Stimulated activated CD4-positive, alpha-beta T cell treated with anti-CD3 and anti-CD28 coated beads, Interleukin-4, amount 100 ng/mL, for 24 hours (primary cell): ENCODE results near the gene RNF17.
"Not testable (repeated sequence)": the region's sequence is repeated elsewhere in the genome, so short reads cannot be mapped to it uniquely, and the experiment has no call there.

Experiments
- DNase-seq: peaks from one replicate; pipeline ENCODE4 v3.0.0-alpha.2; 2020

The RNF17 gene

DNA sequence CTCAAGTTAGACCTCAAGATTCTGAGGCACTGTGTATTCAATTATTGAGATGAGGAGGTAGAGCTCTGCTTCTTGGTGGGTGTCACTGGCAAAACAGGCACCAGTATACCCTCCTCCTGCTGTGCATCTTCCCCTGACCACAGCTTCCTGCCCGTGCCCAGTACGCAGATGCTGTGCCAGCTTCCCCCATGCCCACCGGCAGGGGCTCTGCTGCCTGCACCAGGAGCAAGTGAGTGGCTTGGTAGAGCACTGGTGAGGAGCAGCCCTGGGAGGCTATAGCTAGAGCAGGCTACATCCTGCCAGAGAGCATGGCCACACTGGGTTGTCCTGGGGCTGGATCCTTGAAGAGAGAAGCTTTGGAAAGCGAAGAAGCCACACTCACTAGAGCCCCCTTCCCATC is 21.0 kb upstream of the RNF17 start:
- DNase-seq, result no peak

DNA sequence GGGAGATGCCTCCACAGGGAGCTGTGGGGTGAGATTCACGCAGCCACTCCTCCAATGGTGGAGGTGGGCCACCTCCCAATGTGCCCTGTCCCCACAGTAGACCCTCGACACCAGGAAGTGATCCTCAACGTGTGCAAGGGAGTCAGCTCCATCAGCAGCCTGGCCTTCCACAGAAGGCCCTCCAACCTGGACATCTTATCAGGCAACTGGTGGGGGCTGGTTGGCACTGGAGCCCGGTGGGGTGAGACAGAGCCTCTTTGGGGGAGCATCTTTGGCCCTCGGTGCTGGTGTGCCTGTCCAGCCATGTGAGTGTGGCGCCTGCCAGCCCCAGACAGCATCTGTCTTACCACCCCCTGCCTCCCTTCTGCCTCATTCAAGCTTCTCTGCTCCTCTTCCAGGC is 19.7 kb upstream of the RNF17 start:
- DNase-seq, result no peak

DNA sequence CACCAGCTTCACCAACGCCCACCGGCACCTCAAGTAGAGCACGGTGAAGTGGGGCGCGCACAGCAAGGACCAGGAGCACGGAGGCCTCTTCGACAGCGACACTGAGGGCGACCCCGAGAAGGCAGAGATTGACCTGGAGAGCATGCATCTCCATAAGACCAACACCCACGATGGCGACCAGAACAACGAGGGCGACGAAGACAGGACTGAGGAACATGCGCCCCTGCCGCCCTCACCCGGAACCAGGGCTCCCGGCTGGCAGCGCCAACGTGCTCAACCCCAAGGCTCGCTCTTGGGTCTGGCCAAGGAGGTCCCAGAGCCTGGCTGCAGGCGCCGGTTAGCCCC is 18.5 kb upstream of the RNF17 start:
- no peak for DNase-seq

DNA sequence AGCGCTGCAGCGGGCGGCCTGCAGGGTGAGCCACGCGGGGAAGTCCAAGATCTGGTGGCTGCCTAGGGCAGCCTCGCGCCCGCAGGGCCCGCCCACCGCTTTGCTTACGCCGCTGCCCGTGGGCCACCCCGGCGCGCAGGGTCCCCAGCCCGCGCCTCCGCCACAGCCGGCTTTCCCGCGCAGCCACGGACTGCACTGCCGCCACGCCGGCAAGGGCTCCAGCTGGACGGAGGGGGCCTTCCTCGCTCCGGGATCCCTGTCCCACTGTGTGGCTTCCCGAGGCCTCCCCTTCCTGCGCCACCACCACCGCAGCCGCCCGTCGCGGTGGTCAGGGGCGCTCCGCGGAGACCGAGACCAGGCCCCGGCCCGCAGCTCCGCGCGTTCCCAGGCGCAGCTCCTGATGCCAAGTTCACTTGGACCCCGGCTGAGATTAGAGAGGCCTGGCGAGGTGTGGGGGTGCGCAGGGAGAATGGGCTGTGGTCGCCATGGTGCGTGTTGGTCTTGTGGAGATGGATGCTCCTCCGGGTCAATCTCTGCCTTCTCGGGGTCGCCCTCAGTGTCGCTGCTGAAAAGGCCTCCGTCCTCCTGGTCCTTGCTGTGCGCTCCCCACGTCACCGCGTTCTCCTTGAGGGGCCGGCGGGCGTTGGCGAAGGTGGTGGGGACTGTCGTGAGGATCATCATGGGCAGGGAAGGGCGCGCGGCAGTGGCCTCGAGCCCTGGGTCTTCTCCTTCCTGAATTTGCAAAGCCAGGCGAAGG is 17.9 kb upstream of the RNF17 start:
- DNase-seq, result no peak

DNA sequence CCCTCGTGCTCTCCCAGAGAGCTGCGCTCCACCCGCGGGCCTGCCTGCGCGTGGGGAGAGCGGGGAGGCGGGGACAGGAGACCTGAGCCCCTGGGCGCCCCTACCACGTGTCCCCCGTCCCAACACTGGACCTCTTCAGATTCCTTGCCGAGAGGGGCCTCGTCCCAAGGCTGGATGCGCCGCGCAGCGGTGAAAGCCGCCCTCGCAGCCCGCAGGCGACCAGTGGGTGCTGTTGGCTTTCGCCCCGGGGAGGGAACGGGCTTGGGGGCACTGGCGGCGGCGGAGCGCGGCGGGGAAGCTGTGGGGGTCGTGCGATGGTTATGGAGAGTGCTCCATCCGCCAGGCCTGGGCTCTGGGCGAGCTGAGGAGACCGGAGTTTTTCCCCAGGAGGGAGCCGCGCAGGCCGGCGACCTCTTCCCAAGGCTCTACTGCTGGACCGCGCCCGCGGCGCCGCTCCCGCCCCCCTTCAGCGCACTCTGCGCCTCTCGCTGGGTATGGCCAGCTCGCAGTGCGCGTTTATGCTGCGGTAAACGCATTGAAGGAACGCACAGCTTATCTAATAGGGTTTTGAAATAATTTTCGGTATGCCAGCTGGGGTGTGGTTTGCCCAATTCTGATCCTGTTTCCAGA is 17.2 kb upstream of the RNF17 start:
- no peak for DNase-seq

DNA sequence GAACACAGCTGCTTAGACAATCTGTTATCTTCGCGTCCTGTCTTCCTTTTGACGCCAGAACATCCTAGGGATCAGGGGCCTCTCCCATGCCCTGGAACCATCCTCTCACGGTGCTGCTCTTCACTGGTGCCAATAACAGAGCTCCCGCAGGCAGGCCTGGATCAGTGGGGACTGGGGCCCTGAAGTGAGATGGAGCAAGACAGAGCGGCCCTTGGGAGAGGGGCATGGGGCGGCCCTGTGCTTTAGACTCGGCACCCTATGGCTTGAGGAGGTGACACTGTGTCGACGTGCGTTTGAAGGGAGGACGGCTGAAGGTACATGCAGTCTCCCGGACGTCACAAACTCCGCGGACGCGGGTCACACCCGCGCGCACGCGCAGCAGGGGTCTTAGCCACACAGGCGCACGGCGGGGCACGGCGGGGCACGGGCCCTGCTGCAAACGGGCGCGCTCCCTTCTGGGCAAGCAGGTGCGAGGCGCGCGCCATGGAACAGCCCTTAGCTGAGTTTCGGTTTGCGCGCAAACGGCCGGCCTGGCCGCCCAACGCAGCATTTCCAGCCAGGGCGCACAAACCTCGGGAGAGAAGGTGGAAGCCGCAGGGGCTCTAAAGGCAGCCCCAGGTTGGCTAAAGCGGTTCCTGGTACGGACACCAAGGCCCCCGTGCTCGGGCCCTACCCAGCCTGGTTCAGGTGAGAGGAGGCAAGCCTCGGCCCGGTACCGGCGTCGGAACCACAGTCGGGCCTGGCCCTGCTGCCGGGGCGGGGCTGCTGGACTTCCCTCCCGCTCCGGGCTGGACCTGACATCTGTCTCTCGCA is 16.5 kb upstream of the RNF17 start:
- DNase-seq, result no peak

DNA sequence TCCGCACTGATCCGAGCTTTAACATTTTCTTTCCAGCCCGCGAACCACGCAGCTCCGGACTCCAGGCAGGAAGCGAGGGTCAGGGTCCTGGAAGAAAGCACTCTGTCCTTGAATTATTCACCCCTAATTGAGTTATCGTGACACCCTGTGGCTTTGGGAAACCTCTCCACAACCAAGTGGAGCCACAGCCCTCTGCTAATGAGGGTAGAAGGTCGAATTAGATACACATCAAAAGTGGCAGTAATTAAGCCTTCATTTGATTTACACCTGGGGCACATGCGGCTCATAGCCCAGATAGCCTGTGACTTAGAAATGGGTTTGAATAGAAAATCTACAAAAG is 15.9 kb upstream of the RNF17 start:
- DNase-seq, result no peak

DNA sequence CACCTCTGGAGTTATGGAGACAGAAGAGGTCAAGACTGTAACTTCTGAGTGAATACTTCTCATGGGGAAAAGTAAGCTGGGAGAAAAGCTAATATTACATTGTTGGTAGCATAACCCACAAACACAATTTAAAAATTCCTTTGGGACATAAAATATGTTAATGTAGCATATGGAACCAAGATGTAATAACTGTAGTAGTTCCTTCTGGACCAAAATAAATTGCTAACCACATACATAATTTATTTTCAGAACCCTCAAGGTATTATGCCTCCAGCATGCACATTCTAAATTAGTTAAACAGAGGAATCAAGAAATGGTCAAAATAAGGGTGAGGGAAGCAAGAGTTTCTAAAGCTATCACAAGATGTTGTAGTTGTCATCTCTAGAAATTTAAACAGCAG is 4.8 kb upstream of the RNF17 start:
- no peak for DNase-seq

DNA sequence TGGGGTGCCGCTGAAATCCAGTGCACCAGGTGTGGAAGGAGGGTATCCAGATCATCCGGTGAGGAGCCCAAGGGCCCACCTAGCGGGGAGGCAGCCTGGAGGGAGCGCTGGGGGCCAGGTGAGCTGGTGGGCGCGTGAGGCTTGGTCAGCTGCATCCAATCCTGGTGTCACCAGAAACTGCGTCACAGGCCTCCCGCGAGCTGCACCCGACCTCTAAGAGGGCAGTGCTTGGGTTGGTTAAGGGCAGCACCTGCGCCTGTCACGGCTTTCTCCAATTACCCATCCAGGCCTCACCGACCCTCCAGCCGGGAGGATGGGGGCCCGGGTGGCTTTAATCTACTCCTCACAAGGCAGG is 284 bp downstream of the RNF17 start:
- DNase-seq, result no peak

DNA sequence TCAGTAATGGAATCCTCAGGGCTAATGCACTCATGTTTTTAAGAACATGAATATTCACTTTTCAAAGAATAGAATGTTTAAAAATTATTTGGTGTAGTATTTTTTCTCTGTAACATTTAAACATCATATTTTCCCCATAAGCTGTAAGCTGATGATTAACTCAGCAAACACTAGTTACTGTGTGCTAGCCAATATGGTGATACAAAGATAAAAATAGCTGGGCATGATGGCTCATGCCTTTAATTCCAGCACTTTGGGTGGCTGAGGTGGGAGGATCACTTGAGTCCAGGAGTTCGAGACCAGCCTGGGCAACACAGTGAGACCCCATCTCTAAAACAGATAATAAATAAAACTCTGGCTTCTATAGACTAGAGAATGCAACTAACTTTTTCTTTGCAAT is 13.2 kb downstream of the RNF17 start:
- DNase-seq, result no peak

DNA sequence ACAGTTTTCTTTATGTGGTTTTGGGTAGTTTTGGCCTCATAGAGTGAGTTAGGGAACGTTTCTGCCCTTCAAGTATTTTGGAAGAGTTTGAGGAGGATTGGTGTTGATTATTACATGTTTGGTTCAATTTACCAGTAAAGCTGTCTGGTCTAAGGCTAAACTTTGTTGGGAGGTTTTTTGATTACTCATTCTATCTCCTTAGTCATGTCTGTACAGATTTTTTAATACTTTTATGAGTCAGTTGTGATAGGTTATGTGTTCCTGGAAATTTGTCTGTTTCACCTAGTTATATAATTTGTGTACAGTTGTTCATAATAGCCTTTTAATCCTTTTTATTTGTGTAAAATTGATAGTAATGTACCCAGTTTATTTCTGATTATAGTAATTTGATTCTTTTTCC is 20.4 kb downstream of the RNF17 start:
- DNase-seq, result no peak

DNA sequence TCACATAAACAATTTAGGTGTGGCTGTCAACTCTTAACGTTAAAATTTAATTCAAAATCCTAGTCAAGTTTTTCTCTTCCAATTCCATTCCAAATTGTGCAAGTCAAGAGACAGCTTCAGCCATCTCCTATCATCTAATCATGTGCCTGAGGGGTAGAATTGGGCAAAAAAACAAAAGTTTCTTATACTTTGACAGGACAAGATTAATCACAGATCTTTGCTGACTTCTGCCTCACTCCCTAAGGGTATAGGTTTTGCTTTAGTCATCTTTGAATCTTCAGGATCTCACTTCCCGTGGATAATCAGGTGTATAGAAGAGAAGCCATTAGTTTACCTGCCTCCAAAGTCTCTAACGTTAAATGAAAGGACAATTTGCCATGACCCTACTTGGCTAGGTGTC is 24.6 kb downstream of the RNF17 start:
- no peak for DNase-seq

DNA sequence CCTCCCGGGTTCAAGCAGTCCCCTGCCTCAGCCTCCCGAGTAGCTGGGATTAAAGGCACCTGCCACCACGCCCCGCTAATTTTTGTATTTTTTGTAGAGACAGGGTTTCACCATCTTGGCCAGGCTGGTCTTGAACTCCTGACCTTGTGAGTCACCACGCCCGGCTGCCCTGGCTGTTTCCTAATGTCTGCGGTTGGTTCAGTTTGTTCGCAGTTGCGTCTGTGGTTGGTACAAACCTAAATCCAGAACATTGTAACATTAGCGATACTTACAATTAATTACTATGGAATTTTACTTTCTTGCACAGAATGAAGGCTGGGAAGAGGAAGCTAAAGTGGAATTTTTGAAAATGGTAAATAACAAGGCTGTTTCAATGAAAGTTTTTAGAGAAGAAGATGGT is 38.1 kb downstream of the RNF17 start:
- no peak for DNase-seq

DNA sequence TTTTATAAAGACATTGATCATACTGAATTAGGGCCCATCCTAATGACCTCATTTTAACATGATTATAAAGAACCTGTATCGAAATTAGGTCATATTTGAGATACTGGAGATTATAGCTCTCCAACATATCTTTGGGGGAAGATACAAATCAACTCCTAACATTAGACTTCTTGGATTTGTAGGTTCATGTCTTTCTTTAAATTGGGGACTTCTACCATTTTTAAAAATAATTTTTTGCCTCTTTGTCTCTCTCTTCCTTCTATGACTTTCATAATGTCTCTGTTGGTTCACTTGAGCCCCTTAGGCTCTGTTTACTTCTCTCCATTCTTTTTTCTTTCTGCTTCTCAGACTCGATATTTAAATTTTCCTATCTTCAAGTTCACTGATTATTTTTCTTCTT is 57.2 kb downstream of the RNF17 start:
- no peak for DNase-seq

DNA sequence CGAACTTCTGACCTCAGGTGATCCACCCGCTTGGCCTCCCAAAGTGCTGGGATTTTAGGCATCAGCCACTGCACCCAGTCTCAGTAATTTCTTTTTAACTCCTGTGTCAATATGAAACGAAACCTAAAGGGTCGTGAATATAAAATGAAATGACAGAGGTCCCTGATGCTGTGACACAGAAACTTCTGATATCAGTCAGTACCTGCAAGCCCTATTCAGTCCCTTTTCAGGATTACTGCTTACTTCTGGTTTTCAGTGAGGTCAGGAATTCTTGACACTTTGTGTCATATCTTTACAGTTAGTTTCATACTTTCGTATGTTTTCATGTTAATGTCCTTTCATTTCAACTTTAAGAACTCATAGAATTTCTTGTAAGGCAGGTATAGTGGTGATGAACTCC is 58.7 kb downstream of the RNF17 start:
- DNase-seq, result no peak

DNA sequence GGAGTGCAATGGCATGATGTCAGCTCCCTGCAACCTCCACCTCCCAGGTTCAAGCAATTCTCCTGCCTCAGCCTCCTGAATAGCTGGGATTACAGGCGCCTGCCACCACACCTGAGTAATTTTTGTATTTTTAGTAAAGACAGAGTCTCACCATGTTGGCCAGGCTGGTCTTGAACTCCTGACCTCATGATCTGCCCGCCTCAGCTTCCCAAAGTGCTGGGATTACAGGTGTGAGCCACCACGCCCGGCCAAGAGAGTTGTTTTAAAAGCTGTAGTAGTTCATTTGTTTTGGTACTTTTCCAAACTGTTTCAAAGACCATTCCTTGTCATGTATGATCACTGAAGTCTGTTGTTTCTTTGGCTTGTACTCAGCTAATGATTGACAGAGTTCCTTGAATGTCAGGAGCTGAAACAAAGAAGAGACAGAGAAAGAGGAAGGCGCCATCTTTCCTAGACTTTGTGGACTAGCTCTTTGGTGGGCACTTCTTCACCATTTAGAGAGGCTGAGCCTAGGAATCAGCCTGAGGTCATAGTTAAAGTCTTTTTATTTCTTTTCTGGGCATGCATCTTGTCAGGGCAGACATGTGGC is 59.2 kb downstream of the RNF17 start:
- not testable (repeated sequence) for DNase-seq

DNA sequence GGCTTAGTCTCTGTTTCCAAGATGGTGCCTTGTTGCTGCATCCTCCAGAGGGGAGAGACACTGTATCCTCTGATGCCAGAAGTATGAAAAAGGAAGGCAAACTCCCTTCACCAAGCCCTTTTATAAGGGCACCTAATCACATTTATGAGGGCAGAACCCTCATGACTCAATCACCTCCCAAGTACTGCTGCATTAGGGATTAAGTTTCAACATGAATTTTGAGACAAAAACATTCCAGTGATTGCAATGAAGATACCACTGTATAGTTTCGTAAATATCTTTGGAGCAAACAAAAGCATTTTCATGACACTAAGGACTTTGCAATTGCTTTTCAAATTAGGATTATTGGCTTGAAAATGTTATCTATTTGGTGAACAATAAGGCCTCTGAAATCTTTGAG is 63.8 kb downstream of the RNF17 start:
- DNase-seq, result no peak

DNA sequence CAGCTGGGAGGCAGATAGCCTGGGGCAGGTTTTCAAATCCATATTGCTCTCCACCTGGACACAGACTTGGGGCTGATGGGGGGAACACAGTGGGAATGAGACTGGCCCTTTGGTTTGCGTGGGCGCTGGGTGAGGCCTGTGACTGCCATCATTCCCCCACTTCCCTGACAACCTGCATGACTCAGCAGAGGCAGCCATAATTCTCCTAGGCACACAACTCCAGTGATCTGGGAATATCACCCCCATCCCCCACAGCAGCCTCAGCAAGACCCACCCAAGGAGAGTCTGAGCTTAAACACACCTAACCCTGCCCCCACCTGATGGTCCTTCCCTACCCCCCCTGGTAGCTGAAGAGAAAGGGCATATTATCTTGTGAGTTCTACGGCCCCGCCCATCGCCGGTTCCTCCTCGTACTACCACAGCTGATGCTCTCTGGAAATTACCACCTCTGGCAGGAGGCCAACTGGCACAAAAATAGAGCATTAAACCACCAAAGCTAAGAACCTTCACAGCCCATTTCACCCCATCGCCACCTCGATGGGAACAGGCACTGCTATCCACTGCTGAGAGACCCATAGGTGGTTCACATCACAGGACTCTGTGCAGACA is 71.0 kb downstream of the RNF17 start:
- DNase-seq, result no peak

DNA sequence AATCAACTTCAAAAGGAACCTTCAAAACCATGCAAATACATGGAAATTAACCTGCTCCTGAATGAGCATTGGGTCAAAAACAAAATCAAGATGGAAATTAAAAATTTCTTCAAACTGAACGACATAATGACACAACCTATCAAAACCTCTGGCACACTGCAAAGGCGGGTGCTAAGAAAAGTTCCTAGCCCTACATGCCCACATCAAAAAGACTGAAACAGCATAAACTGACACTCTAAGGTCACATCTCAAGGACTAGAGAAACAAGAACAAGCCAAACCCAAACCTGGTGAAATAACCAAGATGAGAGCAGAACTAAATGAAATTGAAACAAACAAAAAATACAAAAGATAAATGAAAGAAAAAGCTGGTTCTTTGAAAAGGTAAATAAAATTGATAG is 73.6 kb downstream of the RNF17 start:
- not testable (repeated sequence) for DNase-seq

DNA sequence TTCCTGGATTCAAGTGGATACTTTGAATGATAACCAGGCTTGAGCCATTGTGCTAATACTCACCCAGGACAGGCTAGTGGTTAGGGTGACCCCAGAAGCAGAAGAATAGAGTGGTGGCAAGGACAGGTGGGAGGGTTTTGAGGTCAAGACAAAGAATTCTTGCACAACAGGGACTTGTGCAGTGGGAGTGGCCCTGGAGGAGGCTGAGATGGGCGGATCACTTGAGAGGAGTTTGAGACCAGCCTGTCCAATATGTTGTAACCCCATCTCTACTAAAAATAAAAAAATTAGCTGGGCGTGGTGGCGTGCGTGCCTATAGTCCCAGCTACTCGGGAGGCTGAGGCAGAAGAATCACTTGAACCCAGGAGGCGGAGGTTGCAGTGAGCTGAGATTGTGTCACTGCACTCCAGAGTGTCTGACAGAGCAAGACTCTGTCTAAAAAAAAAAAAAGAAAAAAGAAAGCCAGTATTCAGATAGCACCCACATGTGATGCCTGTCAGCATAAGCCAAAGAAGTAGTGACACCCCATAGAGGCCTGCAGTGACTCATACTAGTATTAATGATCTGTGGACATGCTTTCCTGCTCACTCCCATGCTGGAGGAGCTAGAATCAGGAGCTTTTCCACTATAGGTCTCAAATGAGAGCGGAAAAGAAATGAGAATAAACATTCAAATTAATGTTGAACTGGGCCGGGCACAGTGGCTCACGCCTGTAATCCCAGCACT is 78.7 kb downstream of the RNF17 start:
- DNase-seq, result no peak

DNA sequence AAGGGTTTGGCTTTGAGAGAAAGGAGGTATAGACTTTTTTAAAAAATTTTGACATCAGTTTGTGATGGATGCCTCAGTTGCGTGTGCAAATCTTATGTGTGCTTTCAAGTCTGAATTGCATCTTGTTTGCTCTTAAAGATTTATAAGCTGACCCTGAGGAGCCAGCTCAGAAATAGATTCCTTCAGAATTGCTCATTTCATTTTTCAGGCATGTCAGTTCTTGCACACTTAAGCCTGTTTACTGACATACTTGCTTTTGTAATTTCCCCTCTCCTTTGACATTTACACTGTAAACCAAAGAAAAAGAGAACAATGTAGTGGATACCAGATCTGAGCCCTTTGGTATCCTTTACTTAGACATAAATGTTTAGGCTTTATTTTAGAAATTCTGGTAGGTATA is 87.6 kb downstream of the RNF17 start:
- DNase-seq, result no peak

DNA sequence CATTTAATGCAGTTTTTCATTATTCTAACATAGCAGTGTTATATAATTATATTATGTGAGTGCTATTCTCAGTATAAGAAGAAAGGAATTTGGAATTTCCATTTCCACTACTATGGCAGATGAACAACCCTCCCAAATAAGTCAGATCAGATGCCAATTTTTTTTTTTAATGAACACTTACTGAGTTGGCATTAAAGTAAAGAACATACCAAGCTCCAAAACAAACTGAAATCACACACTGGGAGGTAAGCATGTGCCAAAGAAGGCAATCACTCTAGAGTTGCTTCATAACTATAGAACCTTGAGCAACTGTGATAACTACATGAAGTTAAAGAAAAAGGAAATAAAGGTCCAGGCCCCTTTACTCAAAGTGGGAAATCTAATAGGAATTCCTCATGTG is 90.3 kb downstream of the RNF17 start:
- DNase-seq, result no peak

DNA sequence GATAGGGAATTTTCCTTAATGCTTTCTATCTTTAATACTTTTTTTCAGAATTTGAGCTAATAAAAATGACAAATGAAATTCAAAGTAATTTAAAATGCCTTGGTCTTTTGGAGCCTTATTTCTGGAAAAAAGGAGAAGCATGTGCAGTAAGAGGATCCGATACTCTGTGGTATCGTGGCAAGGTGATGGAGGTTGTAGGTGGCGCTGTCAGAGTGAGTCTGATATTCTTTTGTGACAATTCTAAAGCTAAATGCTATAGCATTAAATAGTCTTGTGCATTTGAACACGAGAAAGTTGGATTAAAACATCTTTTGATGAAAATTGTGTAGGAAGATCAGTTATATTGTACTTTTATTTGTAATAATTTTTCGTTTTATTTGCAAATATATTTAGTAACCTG is 95.0 kb downstream of the RNF17 start:
- no peak for DNase-seq
